Muscle of leg (tissue), 11 donors: Measurements from ENCODE around the gene SCGB1A1. TPM values are rescaled to one million over a fixed set of nuclear protein-coding genes. Genes with fewer than 3 reads are reported as not detected.

Source experiments
- DNase-seq: peaks from one replicate; pipeline ENCODE4 v3.0.0; 2013
- H3K27ac ChIP-seq: one replicate; pipeline ENCODE4 v1.5.1; 2013; ENCODE audit warnings: mild to moderate bottlenecking, low read length, control low read depth
- H3K27me3 ChIP-seq: one replicate; pipeline ENCODE4 v1.6.1; 2013; ENCODE audit warnings: low read length; ENCODE audit not compliant: control insufficient read depth, insufficient read depth
- H3K36me3 ChIP-seq: one replicate; pipeline ENCODE4 v1.6.1; 2013; ENCODE audit warnings: low read length; ENCODE audit not compliant: control insufficient read depth, insufficient read depth
- H3K4me1 ChIP-seq: one replicate; pipeline ENCODE4 v1.6.1; 2013; ENCODE audit warnings: low read length; ENCODE audit not compliant: control insufficient read depth, insufficient read depth
- H3K4me3 ChIP-seq: one replicate; pipeline ENCODE4 v1.5.1; 2013; ENCODE audit warnings: low read length, control low read depth
- H3K9me3 ChIP-seq: replicated peaks from 2 replicates; pipeline ENCODE4 v1.6.1; 2013; ENCODE audit warnings: low read depth, low read length; ENCODE audit not compliant: control insufficient read depth
- WGBS: methylation state at CpG from one replicate; pipeline ENCODE4 v1.1.5; 2013; ENCODE audit warnings: missing lambda C conversion rate; ENCODE audit not compliant: insufficient coverage; 5-methylcytosine and 5-hydroxymethylcytosine counted together
- polyA plus RNA-seq, 8 donors: library from polyadenylated mRNA; unstranded; fragments of 120-200 nt; gene quantifications; one replicate each; pipeline versions ENCODE4 v1.2.1 to v1.2.3, GENCODE V29; 2013; ENCODE audit warnings: inconsistent platforms in 1 of 8, low replicate concordance in 1 of 8; ENCODE audit not compliant: insufficient read length in 8 of 8, insufficient read depth in 1 of 8
- total RNA-seq: library from RNA; stranded (reverse); fragments of 120-200 nt; gene quantifications from one replicate; pipeline ENCODE4 v1.2.4, GENCODE V29; 2013

Gene SCGB1A1
- total and polyA plus RNA-seq, 9 donors: 1.7 TPM; not detected in 8

- WGBS: 40% methylated on average over 1 of the region's 3 CpGs
- no peak for DNase-seq
Measured at GRCh38 chr11:62387381-62387780, 31.5 kb upstream of the SCGB1A1 start.

GRCh38 chr11:62388999-62389398 lies 29.8 kb upstream of the SCGB1A1 start:
- WGBS: 73% methylated on average over 7 of the region's 11 CpGs
- H3K4me1 ChIP-seq: no peaks in the 10 kb centered on the region
- DNase-seq: no peak
- H3K36me3 ChIP-seq: no peaks in the 10 kb centered on the region
- no peaks in the 10 kb centered on the region for H3K9me3 ChIP-seq
- no peak overlapping the region for H3K4me3 ChIP-seq
- no peaks in the 10 kb centered on the region for H3K27me3 ChIP-seq
- H3K27ac ChIP-seq: no peak overlapping the region

More at GRCh38 chr11:62387381-62387780, 31.5 kb upstream of the SCGB1A1 start:
- Histone ChIP-seq H3K27me3 (no peaks in the 10 kb centered on the region), H3K9me3 (no peaks in the 10 kb centered on the region), H3K36me3 (no peaks in the 10 kb centered on the region), H3K4me1 (no peaks in the 10 kb centered on the region), H3K27ac (no peak overlapping the region), H3K4me3 (no peak overlapping the region)

GRCh38 chr11:62390237-62390636 lies 28.6 kb upstream of the SCGB1A1 start:
- H3K9me3 ChIP-seq: no peaks in the 10 kb centered on the region
- H3K4me1 ChIP-seq: peaks cover 4% of the 10 kb centered on the region
- no peak overlapping the region for H3K27ac ChIP-seq
- no peaks in the 10 kb centered on the region for H3K36me3 ChIP-seq
- no peaks in the 10 kb centered on the region for H3K27me3 ChIP-seq
- 61% methylated on average over 5 of the region's 5 CpGs for WGBS
- no peak for DNase-seq
- no peak overlapping the region for H3K4me3 ChIP-seq

- no peak overlapping the region for H3K27ac ChIP-seq
- no peak for DNase-seq
Measured at GRCh38 chr11:62390722-62391121, 28.1 kb upstream of the SCGB1A1 start.

GRCh38 chr11:62391642-62392425 lies 27.0 kb upstream of the SCGB1A1 start:
- DNase-seq: no peak
- H3K9me3 ChIP-seq: no peaks in the 10 kb centered on the region
- 70% methylated on average over 7 of the region's 16 CpGs for WGBS
- no peaks in the 10 kb centered on the region for H3K27me3 ChIP-seq
- H3K4me3 ChIP-seq: no peak overlapping the region
- peaks cover 13% of the 10 kb centered on the region for H3K4me1 ChIP-seq
- H3K27ac ChIP-seq: no peak overlapping the region
- H3K36me3 ChIP-seq: no peaks in the 10 kb centered on the region

More at GRCh38 chr11:62390722-62391121, 28.1 kb upstream of the SCGB1A1 start:
- Histone ChIP-seq H3K4me3 (no peak overlapping the region), H3K27me3 (no peaks in the 10 kb centered on the region), H3K4me1 (peaks cover 9% of the 10 kb centered on the region), H3K9me3 (no peaks in the 10 kb centered on the region), H3K36me3 (no peaks in the 10 kb centered on the region)
- WGBS: 100% methylated on average over 1 of the region's 1 CpG

- H3K27me3 ChIP-seq: no peaks in the 10 kb centered on the region
- WGBS: 73% methylated on average over 1 of the region's 3 CpGs
- no peak overlapping the region for H3K27ac ChIP-seq
- H3K4me1 ChIP-seq: peaks cover 17% of the 10 kb centered on the region
- no peak overlapping the region for H3K4me3 ChIP-seq
- H3K36me3 ChIP-seq: no peaks in the 10 kb centered on the region
- no peaks in the 10 kb centered on the region for H3K9me3 ChIP-seq
- no peak for DNase-seq
Measured at GRCh38 chr11:62392506-62392905, 26.3 kb upstream of the SCGB1A1 start.

- H3K36me3 ChIP-seq: no peaks in the 10 kb centered on the region
- H3K4me3 ChIP-seq: no peak overlapping the region
- peaks cover 22% of the 10 kb centered on the region for H3K4me1 ChIP-seq
- H3K27me3 ChIP-seq: no peaks in the 10 kb centered on the region
- no peak overlapping the region for H3K27ac ChIP-seq
- DNase-seq: no peak
- 56% methylated on average over 3 of the region's 12 CpGs for WGBS
- no peaks in the 10 kb centered on the region for H3K9me3 ChIP-seq
Measured at GRCh38 chr11:62393061-62393611, 25.7 kb upstream of the SCGB1A1 start.

GRCh38 chr11:62393735-62394134 lies 25.1 kb upstream of the SCGB1A1 start:
- 68% methylated on average over 3 of the region's 5 CpGs for WGBS

GRCh38 chr11:62394825-62395538 lies 23.9 kb upstream of the SCGB1A1 start:
- 10% methylated on average over 8 of the region's 14 CpGs for WGBS
- Histone ChIP-seq H3K27ac (peak overlapping the region; percentile 50), H3K36me3 (no peaks in the 10 kb centered on the region), H3K4me1 (peaks cover 41% of the 10 kb centered on the region), H3K9me3 (no peaks in the 10 kb centered on the region), H3K27me3 (no peaks in the 10 kb centered on the region), H3K4me3 (peak overlapping the region; percentile 21)
- DNase-seq: peak; percentile 96

More at GRCh38 chr11:62393735-62394134, 25.1 kb upstream of the SCGB1A1 start:
- no peak for DNase-seq
- Histone ChIP-seq H3K27me3 (no peaks in the 10 kb centered on the region), H3K36me3 (no peaks in the 10 kb centered on the region), H3K27ac (no peak overlapping the region), H3K4me3 (no peak overlapping the region), H3K9me3 (no peaks in the 10 kb centered on the region), H3K4me1 (peaks cover 28% of the 10 kb centered on the region)

- H3K27ac ChIP-seq: no peak overlapping the region
- 89% methylated on average over 4 of the region's 10 CpGs for WGBS
- H3K36me3 ChIP-seq: no peaks in the 10 kb centered on the region
- DNase-seq: no peak
- peaks cover 51% of the 10 kb centered on the region for H3K4me1 ChIP-seq
- H3K27me3 ChIP-seq: no peaks in the 10 kb centered on the region
- H3K4me3 ChIP-seq: no peak overlapping the region
- no peaks in the 10 kb centered on the region for H3K9me3 ChIP-seq
Measured at GRCh38 chr11:62395885-62396551, 22.8 kb upstream of the SCGB1A1 start.
